NK-92 (cell line): ENCODE results near the gene CLIC5.

Experiments used
- DNase-seq: peaks from one replicate; lab custom pipeline; 2025; ENCODE audit not compliant: unreplicated experiment; lab: John Stamatoyannopoulos, UW

CLIC5 gene

DNA sequence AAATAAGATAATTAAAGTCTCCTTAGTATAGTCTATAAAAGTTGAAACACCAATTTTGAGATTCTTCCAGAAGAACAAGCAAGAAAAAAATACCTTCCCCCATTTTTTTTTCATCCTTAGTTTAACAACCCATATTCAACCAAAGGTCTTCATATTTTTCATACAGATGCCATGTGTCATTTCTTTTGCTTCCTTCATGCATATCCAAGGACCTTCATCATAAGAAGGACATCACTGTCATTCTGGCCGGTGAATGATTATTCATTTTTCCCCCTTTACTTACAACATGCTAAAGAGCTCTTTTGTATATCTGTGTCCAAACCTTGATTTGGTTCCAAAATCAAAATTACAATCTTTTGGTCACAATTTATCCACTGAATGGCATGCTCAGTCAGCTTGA is 21.3 kb upstream of the CLIC5 start:
- no peak for DNase-seq

DNA sequence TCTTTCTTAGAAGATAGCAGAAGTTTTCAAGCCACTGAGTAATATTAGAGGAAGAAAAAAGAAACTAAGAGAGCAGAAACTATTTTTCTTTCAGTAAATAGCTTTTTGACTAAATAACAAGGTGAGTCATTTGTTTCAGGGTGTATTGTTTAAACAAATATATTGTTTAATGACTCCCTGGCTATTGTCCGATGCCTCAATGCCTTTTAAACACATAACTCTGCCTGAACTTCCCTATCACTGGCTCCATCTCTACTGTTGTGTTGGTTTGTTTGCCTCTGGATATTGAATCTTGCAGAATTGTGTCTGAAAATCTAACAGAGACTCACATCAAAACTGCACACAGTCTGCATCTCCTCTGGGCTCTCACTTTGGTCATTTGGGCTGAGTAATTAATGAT is 19.6 kb upstream of the CLIC5 start:
- DNase-seq, result no peak

DNA sequence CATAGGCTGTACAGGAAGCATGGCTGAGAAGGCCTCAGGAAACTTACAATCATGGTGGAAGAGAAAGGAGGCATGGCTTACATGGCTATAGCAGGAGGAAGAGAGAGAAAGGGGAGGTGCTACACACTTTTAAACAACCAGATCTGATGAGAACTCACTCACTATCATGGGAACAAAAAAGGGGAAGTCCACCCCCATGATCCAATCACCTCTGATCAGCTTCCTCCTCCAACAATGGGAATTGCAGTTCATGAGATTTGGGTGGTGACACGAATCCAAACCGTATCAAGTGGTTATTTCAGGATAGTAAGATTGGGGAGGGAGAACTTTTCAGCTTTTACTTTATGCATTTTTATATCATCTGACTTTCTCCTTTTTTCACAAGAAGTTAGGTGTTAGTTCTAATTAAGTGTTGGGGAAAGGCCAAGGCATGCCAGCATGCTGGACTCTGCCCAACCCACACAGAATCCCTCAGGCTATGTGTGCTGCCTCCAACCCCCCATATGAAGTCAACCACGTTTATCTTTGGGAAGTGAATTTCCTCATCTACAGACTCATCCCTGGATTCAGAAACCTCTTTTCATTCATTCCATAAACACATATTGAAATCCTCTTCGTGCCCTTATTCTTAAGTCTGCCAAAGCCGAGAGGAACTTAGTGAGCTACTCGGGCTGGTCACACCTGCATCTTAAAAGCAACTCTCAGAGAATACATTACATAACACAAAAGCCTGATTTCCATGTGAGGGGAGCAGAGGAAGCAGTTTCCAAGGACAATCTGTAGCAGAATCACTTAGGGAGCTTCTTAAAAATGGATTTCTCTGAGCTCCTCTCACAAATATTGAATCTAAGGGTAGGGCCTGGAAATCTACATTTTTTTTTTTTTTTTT is 16.7 kb upstream of the CLIC5 start:
- DNase-seq, result no peak

DNA sequence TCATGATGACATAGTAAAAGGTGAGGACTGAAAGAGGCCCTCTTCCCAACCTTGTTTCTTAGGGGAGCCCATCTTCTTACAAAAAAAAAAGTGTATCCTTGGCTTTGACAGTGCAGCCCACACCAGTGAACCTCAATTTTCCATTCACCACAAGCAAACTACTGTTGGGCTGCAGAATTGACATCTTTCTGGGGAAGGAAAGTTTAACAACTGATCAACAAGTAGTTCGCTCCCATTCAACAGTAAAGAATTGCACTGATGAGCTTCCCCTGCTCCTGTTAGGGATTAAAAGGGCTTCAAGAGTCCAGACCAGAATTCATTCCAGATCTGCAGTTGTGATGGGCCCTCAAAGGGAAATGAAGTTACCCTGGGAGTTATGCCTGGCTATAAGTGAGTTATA is 13.9 kb upstream of the CLIC5 start:
- no peak for DNase-seq

DNA sequence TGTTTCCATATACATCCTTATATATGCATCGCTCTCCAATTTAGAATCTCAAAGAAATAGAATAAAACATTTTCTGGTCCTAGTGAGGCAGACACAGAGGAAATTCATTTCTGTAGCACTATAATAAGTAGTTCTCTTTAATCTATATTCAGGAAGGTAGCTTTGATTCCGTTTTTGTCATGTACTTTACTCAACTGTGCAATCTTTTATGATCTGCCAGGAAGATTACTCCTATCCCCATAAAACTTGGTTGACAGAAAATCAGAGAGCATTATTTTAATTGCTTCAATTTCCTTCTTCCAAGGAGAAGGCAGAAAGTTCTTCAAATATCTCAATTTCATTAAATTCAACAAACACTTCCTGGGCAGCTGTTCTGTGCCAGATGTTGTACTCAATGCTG is 10.6 kb upstream of the CLIC5 start:
- no peak for DNase-seq

DNA sequence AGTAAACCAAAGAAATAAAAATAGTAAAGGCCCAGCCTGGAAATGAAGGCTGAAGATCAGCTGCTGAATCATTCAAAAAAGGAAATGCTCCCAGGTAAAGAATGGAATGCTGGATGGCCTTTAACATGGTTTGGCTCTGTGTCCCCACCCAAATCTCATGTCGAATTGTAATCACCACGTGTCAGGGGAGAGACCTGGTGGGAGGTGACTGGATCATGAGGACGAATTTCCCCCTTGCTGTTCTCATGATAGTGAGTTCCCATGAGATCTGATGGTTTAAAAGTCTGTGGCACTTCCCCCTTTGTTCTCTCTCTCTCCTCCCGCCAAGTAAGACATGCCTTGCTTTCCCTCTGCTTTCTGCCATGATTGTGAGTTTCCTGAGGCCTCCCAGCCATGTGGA is 9.9 kb upstream of the CLIC5 start:
- no peak for DNase-seq

DNA sequence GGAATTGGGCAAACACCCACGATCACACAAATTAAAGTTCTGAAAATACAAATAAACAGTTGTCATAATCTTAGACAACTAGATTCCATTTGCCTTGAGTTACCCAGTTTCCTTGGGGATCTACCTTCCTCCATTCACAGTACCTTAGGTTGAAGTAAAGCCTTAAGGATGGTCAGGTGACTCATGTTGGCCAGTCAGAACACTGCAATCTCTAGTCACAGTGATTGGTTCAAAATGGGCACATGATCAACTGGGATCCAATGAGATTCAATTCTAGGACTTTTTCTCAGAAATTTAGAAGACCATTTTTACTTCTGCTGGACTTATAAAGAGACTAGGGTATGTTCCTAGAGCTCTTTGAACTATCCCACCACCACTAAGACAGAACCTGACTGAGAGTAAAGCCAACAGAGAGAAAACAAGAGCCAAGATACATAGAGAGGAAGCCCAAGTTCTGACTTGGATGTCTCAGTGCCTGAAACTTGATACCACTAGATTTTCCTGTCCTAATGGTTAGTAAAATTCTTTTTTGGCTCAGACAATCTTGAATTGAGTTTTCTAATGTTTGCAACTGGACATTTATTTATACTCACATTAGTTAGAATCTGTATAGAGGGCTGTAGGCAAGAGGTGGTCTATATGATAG is 8.6 kb upstream of the CLIC5 start:
- DNase-seq, result no peak

DNA sequence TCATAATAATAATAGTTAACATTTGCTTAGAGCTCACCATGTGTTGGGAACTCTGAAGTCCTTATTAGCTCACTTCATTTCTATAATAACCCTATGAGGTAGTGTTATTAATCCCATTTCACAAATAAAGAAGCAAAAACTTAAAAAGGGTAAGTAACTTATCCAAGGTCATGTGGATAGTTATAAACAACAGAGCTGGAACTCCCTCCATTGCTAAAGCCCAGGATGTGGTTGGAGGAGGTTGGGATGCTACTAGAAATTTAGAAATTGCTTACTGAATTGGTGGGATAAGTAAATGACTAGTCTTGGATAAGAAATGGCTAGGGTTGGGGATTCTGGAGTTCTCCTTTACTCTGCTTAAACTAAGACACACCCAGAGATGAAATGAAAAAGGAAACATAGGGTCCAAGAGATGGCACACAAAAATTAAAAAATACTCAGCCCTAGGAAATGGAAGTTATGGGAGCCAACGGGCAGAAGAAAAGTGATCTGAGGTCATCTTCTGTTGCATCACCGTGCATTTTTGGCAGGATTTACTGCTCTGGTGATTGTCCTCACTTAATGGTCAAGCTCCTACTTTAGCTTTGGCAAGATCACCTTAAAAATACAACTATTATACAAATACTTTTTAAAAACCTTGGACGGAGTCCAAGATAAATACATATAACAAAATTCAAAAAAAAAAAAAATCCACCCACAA is 7.7 kb upstream of the CLIC5 start:
- DNase-seq, result no peak

DNA sequence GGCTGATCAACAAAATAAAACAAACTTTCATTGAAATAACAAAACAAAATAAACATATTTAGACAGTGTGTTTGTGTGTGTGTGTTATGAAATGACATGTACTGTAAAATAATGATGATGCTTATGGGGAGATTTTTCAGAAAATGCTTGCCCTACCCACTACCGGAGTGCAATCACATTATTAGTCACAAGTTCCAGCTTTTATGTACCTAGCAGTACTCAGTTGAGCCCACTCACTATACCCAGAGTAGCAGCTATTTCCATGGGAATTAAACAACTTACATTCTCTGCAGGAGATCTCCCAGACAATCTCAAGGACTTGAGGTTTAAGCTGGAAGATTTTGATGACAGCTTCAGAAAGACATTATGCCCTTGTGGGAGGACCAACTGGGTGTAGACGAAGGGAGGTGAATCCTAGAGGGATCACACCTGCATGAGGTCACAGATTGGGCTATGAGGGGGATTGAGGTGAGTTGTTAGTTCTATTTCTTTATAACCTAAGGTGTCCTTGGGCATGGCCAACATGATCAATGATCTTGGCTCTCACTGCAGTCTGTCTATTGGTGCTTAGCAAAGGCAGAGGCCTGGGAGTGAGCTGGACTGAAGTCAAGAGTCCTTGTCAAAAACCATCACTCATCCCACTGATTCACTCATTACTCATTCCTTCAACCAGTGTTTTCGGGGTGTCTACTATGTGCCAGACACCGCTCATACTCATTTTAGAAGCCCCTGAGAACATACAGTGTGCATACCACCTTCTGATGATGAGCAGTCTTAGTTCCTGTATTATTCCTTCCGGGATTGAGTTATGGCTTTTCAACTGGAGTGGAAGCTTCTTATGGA is 6.7 kb upstream of the CLIC5 start:
- no peak for DNase-seq

DNA sequence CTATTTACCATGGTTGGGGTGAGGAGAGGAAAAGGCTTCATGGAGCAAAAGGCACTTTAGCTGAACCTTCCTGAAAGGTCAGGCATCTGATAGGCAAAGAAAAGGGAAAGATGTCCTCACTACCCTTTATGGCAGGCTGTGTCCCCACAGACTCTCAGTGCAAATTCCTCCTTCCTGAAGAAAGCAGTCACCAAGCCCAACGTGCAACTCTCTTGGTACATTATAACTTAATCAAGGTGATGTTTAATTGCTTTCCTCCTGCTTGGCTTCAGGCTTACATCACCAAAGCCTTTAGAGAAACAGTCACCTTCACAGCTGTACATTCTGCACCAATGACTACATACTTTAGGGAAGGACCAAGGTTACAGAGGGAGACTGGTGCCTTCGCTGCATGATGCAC is 2.1 kb upstream of the CLIC5 start:
- no peak for DNase-seq

DNA sequence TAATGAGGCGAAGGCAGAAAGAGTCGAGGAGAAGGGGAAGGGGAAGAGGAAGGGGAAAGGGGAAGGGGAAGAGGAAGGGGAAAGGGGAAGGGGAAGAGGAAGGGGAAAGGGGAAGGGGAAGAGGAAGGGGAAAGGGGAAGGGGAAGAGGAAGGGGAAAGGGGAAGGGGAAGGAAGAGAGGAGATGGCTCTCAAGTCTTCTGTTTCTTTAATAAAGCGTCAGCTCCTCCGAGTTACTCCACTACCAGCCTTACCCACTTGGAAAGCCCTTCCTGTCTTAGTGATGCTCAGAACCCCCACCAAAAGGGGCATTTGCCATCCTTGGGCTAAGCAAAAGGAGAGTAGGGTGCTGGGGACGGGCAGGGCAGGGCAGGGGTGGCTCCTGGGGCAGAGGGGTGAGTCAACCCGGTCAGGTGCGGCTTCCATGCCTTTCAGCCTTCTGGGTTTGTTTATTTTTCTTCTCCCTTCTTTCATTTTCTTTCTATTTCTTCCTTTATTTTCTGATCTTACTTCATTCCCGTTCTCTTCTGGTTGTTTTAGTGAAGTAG is 476 bp upstream of the CLIC5 start:
- no peak for DNase-seq

DNA sequence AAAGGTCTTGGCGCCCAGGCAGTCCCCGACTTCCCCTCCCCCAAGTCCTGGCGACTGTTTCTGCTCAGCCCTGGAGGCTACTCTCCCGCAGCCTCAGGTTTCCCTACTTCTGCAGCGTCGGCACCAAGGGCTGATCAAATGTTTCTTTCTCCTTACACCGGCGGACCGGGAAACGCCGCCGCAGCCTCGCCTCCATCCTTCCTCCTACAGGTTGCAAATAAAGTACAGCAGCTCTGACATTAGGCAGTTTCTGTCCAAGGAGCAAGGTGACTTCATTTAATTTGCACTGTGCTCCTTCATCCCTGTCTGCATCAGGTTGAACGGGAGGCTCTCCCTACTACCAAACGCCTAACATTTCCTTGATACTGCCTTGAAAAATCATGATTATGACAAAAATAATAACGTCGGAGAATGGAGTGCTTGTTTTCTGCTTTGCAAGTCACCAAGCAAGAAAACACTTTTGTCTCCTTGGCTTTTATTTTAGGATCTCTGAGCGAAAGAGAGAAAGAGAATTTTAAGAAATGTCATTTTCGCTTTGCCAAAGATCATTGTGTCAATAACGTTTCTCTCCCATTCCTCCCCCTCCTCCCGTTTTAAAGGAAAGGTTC is 1.0 kb downstream of the CLIC5 start:
- no peak for DNase-seq

DNA sequence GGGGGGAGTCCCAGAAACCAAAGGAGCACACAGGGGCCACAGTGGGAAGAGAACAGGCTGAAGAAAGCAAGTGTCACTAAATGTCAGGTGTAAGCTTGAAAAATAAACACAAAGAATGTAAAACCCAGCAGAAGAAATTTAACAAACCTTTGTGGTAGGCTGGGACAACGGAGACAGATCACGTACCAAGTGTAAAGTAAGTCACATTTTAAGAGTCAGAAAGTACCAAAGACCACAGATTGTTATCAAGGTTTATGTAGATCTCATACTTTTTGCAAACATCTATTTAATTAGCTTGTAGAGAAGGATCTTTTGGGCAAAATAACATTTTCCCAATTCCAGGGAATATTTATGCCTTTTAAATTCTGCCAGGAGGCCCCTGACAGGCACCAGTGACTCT is 1.6 kb downstream of the CLIC5 start:
- no peak for DNase-seq

DNA sequence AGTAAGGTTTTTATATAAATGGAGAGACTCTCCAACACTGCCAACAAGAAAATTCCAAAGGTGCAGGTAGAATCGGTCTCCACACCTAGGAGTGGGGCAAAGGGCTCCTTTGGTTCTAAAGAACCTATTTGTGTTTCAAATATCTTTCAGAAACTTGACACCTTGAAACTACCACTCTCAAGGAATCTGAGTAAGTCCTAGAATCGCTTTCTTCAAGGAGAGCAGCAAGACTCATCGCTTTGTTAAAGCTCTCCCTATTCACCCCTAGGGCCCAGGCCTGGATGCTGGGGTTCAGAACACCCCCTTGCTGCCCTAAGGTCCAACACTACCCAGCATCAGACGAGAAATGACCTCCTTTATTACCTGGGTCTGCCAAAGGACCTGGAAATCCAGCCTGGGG is 2.0 kb downstream of the CLIC5 start:
- DNase-seq, result no peak

DNA sequence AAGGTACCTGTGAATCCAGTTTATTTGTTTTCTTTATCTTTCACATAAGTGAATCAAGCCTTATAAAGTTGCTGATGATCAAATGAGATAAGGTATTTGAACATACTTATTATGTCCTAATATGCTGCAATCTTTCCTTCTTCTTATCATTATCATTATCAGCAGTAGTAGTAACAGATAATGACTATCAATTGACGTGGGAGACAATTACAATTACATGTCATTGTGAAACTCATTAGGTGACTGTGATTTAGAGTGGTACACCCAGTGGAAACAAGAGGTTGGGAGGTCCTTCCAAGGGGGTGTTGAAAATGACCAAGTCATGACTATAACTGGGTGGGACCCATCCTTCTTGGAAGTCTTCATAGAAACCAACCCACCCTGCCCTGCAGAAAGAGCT is 2.8 kb downstream of the CLIC5 start:
- no peak for DNase-seq

DNA sequence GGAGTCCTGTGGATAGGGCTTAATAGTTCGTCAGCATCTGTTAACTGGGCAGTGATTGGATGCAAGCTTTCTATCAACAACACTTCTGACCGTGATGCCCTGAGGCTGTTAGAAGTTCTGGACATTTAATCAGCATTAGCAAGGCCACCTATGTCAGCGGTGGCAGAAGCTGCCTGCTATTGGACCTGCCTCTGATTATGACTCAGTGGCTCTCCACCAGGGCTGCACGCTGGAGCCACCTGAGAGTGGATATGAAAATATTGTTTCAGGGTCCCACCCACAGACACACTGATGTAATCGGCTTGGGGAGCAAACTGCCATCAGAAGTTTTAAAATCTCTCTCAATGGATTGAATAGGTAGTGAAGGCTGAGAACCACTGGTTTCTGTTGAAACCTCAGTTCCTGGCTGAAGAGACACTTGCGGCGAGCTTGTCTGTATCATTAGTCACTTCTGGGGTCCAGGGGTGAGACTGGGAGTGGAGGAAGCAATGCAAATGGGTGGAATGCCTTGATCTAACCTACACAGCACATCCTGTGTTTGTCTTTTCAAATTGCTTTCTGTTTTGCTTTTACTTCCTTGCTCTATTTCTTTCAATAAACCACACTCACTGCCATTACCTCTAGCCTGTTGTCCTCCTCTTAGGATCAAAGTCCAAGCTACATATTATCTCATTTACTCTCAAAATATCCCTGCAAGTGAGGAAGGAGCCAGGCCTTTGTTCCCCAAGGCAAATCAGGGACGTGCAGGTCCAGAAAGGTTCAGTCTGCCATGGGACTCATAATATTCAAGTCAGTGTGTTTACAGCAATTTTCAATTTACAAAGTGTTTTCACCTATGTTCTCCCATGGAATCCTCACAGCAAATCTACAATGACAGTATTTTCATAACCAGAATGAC is 4.2 kb downstream of the CLIC5 start:
- DNase-seq, result no peak

DNA sequence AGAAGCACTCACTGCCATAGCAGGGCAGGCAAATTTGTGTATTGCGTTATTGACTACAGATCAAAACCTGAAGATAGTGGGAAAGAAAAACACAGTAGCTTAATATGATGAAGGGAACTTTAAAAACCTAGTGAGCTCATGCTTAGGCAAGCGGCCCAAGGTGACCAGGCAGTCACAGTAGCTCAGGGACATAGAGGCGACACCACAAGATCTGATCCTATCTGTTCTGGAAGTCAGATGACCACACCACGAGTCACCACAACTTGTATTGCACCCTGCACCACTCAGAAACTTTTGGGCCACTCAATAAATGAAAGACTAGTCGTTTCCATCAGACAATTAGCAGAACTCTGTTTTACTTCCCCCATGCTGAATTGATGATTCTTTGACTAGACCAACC is 4.9 kb downstream of the CLIC5 start:
- no peak for DNase-seq

DNA sequence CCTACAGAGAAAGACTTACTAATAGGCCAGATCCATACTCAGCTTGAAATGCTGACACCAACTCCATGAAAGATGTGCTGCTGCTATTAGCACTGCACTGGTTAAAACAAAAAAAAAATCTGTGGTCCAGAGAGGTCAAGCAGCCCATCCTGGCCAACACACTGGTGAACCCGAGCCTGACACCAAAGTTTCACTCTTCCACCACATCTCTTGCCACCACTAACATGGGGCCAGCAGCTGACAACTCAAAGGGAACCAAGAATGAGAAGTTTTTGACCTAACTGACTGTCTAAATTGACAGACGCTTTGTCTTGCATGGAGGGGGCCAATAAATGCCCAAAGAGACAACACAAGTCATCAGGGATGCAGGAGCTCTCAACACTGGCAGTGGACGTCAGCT is 5.4 kb downstream of the CLIC5 start:
- no peak for DNase-seq

DNA sequence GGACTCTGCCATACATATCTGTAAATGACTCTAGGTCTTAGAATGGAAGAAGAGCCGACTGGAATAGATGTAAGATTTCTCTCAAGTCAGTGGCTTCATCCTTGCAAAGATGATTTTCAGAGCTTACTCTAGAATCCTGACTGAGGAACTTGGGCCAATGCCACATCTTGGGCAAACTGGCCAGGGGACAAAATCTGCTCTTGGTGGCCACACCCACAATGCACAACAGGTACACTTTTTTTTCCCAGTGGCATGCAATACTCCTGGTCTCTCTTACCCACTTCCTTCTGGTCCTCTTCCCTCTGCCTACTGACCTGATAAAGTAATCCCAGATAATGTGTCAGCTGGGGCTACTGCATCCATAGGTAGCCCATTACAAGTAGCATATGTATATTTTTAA is 13.4 kb downstream of the CLIC5 start:
- no peak for DNase-seq

DNA sequence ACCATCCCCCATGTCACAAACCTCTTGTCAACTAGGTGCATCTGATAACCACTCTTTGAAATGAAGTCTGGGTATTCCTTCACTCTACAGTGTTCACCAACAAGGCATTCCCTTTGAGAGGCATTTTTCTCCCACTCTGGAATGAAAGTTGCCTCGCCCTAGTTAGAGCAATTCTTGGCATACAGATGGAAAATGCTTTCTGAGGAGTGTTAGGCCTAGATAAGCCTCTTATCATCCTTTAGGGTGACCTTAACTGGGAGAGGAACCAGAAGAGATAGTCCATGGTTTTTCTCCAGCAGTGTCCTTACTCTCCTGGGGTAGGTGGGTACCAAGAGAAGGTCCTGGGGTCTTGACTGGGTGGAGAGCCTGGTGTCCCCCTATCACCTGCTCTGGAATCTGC is 14.8 kb downstream of the CLIC5 start:
- DNase-seq, result no peak
